DND-41 (cell line): ENCODE data around the gene LANCL3.

Source experiments
- ATAC-seq: fragments of 200-7000 bp; cut with Tn5 transposase; 3 replicates; pipeline ENCODE4 v1.9.1; 2021; ENCODE audit warnings: low read depth; ENCODE audit not compliant: insufficient read depth
- DNase-seq: peaks from one replicate; pipeline ENCODE4 v3.0.0-alpha.2; 2020
- H2AFZ ChIP-seq: 2 replicates; pipeline ENCODE4 v1.6.0; 2012; ENCODE audit warnings: low read depth, low read length
- H3K27ac ChIP-seq: 2 replicates; pipeline ENCODE4 v1.5.1; 2012; ENCODE audit warnings: low read length, inconsistent platforms
- H3K27me3 ChIP-seq: fragments of 200-600 bp; sonication (generic); 2 replicates; pipeline ENCODE4 v1.6.0; 2012; ENCODE audit warnings: low read length, mild to moderate bottlenecking, inconsistent platforms; ENCODE audit not compliant: insufficient read depth, poor library complexity
- H3K36me3 ChIP-seq: 2 replicates; pipeline ENCODE4 v1.5.1; 2012; ENCODE audit warnings: low read length, inconsistent platforms; ENCODE audit not compliant: insufficient read depth
- H3K4me1 ChIP-seq: 2 replicates; pipeline ENCODE4 v1.5.1; 2012; ENCODE audit warnings: mild to moderate bottlenecking, low read length; ENCODE audit not compliant: insufficient read depth
- H3K4me2 ChIP-seq: 2 replicates; pipeline ENCODE4 v1.6.0; 2012; ENCODE audit warnings: mild to moderate bottlenecking, moderate library complexity, low read length, inconsistent platforms; ENCODE audit not compliant: insufficient read depth
- H3K4me3 ChIP-seq, 2 experiments: fragments of 200-600 bp in 1 of 2; shearing (Covaris generic) in 1 of 2; 2 replicates each; pipeline ENCODE4 v1.5.1; 2012 to 2016; ENCODE audit warnings: inconsistent platforms in 2 of 2, low read length in 2 of 2, mild to moderate bottlenecking in 2 of 2, low read depth in 1 of 2, moderate library complexity in 1 of 2
- H3K79me2 ChIP-seq: 2 replicates; pipeline ENCODE4 v1.6.0; 2012; ENCODE audit warnings: low read length, inconsistent platforms; ENCODE audit not compliant: insufficient read depth
- H3K9ac ChIP-seq: 2 replicates; pipeline ENCODE4 v1.6.0; 2012; ENCODE audit warnings: low read depth, mild to moderate bottlenecking, inconsistent platforms, low read length, moderate library complexity
- H3K9me3 ChIP-seq: 2 replicates; pipeline ENCODE4 v1.5.1; 2012; ENCODE audit warnings: low read length, moderate library complexity, mild to moderate bottlenecking, inconsistent platforms; ENCODE audit not compliant: insufficient read depth, severe bottlenecking
- H4K20me1 ChIP-seq: 2 replicates; pipeline ENCODE4 v1.6.0; 2012; ENCODE audit warnings: low read length; ENCODE audit not compliant: insufficient read depth
- CTCF ChIP-seq: IDR thresholded peaks from 2 replicates; pipeline ENCODE4 v1.5.1; 2012; ENCODE audit warnings: borderline replicate concordance, low read length, moderate library complexity, mild to moderate bottlenecking; ENCODE audit not compliant: poor library complexity, severe bottlenecking; ENCODE audit errors: extremely low read depth
- EZH2 ChIP-seq: IDR thresholded peaks from 3 replicates; pipeline ENCODE4 v1.6.1; 2012; ENCODE audit warnings: borderline replicate concordance, low read depth, mild to moderate bottlenecking, moderate library complexity, low read length, inconsistent platforms; ENCODE audit not compliant: severe bottlenecking

Gene LANCL3

GRCh38 chrX:37701588-37701987, 130.1 kb downstream of the LANCL3 start:
- H3K9me3 ChIP-seq, result no peaks in the 10 kb centered on the region
- no peak for ATAC-seq
- no peaks in the 10 kb centered on the region for H4K20me1 ChIP-seq
- H2AFZ ChIP-seq, result no peak overlapping the region
- H3K4me2 ChIP-seq, result no peak overlapping the region
- H3K4me3 ChIP-seq, result no peak overlapping the region
- no peak overlapping the region for H3K27ac ChIP-seq
- no peaks in the 10 kb centered on the region for H3K36me3 ChIP-seq
- TF ChIP-seq CTCF, result no peak
- no peak for TF ChIP-seq EZH2
- no peaks in the 10 kb centered on the region for H3K27me3 ChIP-seq
- no peak for DNase-seq
- no peaks in the 10 kb centered on the region for H3K4me1 ChIP-seq
- H3K79me2 ChIP-seq, result no peaks in the 10 kb centered on the region
- H3K9ac ChIP-seq, result no peak overlapping the region

DNA sequence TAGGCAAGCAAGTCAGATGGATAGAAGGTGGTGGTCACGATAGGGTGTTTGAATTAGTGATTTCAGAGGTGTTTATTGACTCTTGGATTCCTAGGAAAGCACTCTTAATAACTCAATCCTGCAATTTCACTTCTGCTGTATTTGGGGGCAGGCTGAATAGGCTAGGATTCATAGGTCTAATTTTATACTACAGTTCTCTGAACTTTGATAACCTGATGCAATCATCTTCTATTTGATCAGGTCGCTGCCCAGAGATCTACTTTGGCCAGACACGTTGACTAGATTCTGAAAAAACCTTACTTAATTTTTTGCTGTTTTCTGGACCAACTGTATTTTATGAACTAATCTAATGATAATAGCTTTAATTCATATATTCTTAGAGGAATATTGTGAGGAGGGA, 140.5 kb downstream of the LANCL3 start:
- Histone ChIP-seq H3K9ac (no peak overlapping the region), H3K36me3 (no peaks in the 10 kb centered on the region), H3K27ac (no peak overlapping the region), H2AFZ (no peak overlapping the region), H3K27me3 (no peaks in the 10 kb centered on the region), H3K4me2 (no peak overlapping the region), H3K9me3 (no peaks in the 10 kb centered on the region), H3K4me1 (no peaks in the 10 kb centered on the region), H3K79me2 (no peaks in the 10 kb centered on the region), H3K4me3 (no peak overlapping the region), H4K20me1 (no peaks in the 10 kb centered on the region)
- TF ChIP-seq EZH2 (no peak), CTCF (no peak)
- DNase-seq (no peak), ATAC-seq (no peak)

- H3K79me2 ChIP-seq, result no peaks in the 10 kb centered on the region
These were observed 141.0 kb downstream of the LANCL3 start for GRCh38 chrX:37712458-37712857.

More at GRCh38 chrX:37712458-37712857, 141.0 kb downstream of the LANCL3 start:
- Histone ChIP-seq H3K4me3 (no peak overlapping the region), H3K4me1 (no peaks in the 10 kb centered on the region), H3K4me2 (no peak overlapping the region), H3K36me3 (no peaks in the 10 kb centered on the region), H3K9me3 (no peaks in the 10 kb centered on the region), H3K27ac (no peak overlapping the region), H3K27me3 (no peaks in the 10 kb centered on the region), H2AFZ (no peak overlapping the region), H4K20me1 (no peaks in the 10 kb centered on the region), H3K9ac (no peak overlapping the region)
- no peak for TF ChIP-seq EZH2
- no peak for TF ChIP-seq CTCF
- DNase-seq, result no peak
- no peak for ATAC-seq
